Stimulated activated CD8-positive, alpha-beta memory T cell treated with anti-CD3 and anti-CD28 coated beads, Interleukin-15, amount 100 ng/mL, for 4 hours (primary cell): ENCODE measurements around the gene ACSS1.

ENCODE experiments used
- DNase-seq, 2 donors: peaks; one replicate each; pipeline ENCODE4 v3.0.0-alpha.2; 2020; ENCODE audit warnings: low read depth in 2 of 2

ACSS1 gene

GRCh38 chr20:24971376-24972101, 86.4 kb downstream of the ACSS1 start:
- no peak for DNase-seq

- DNase-seq = no peak
Observed at GRCh38 chr20:24970754-24971153, 87.2 kb downstream of the ACSS1 start.

- no peak for DNase-seq
Observed at GRCh38 chr20:24970030-24970553, 87.8 kb downstream of the ACSS1 start.

GRCh38 chr20:24969186-24970029, 88.5 kb downstream of the ACSS1 start:
- no peak for DNase-seq

GRCh38 chr20:24968278-24968800, 89.6 kb downstream of the ACSS1 start:
- no peak for DNase-seq

GRCh38 chr20:24966317-24967012, 91.5 kb downstream of the ACSS1 start:
- DNase-seq = no peak

- DNase-seq = no peak
Observed at GRCh38 chr20:24965065-24965919, 92.6 kb downstream of the ACSS1 start.

- no peak for DNase-seq
Observed at GRCh38 chr20:24964506-24964840, 93.5 kb downstream of the ACSS1 start.

GRCh38 chr20:24963672-24964505, 94.0 kb downstream of the ACSS1 start:
- DNase-seq = no peak

GRCh38 chr20:24962510-24962909, 95.4 kb downstream of the ACSS1 start:
- DNase-seq = no peak

GRCh38 chr20:24962182-24962492, 95.8 kb downstream of the ACSS1 start:
- no peak for DNase-seq

GRCh38 chr20:24961384-24962181, 96.4 kb downstream of the ACSS1 start:
- DNase-seq = no peak

- no peak for DNase-seq
Observed at GRCh38 chr20:24960861-24961260, 97.1 kb downstream of the ACSS1 start.

GRCh38 chr20:24960302-24960801, 97.6 kb downstream of the ACSS1 start:
- no peak for DNase-seq

GRCh38 chr20:24959591-24960301, 98.2 kb downstream of the ACSS1 start:
- DNase-seq = no peak

- DNase-seq = no peak
Observed at GRCh38 chr20:24958506-24959385, 99.2 kb downstream of the ACSS1 start.

GRCh38 chr20:24957326-24958016, 100.5 kb downstream of the ACSS1 start:
- no peak for DNase-seq
